ENCODE data around the gene TSPAN11.

The TSPAN11 gene

GRCh38 chr12:31026202-31026601, 99.7 kb downstream of the TSPAN11 start:
- no peak for TF ChIP-seq POLR2AphosphoS5 (IDR thresholded peaks at IDR 0.05; ENCODE audit: low read depth, low read length)
- TF ChIP-seq REST (IDR thresholded peaks at IDR 0.05; ENCODE audit: insufficient read depth in 1 of 2, low read depth in 2 of 2, low read length in 2 of 2) = no peak
- TF ChIP-seq TAF1 (IDR thresholded peaks at IDR 0.05; ENCODE audit: borderline replicate concordance, insufficient read depth, low read length) = no peak
- TF ChIP-seq SIN3A (IDR thresholded peaks at IDR 0.05; ENCODE audit: borderline replicate concordance, insufficient read depth, low read length) = no peak
- TF ChIP-seq FOXP2 (optimal IDR thresholded peaks at IDR 0.05; ENCODE audit: borderline replicate concordance, extremely low read depth, extremely low read length, insufficient read depth) = no peak

DNA sequence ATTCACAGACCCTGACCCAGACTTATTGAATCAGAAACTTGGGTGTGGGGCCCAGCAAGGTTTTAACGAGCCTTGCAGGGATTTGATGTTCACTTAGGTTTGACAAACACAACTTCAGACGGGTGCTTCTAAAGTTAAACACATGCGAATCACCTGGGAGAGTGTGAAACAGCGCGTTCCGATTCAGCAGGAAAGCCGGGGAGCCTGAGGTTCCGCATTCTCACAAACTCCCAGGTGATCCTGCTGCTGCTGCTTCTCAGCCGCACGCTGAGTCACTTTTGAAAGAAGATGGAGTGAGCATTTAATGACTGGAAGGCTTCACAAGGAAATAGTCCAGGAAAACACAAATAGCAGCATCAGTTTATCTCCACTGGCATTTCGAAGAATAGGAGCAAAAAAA, 102.9 kb downstream of the TSPAN11 start:
- TF ChIP-seq TAF1 (IDR thresholded peaks at IDR 0.05; ENCODE audit: borderline replicate concordance, insufficient read depth, low read length) (no peak), FOXP2 (optimal IDR thresholded peaks at IDR 0.05; ENCODE audit: borderline replicate concordance, extremely low read depth, extremely low read length, insufficient read depth) (no peak), REST (IDR thresholded peaks at IDR 0.05; ENCODE audit: insufficient read depth in 1 of 2, low read depth in 2 of 2, low read length in 2 of 2) (no peak), SIN3A (IDR thresholded peaks at IDR 0.05; ENCODE audit: borderline replicate concordance, insufficient read depth, low read length) (no peak), POLR2AphosphoS5 (IDR thresholded peaks at IDR 0.05; ENCODE audit: low read depth, low read length) (no peak)

DNA sequence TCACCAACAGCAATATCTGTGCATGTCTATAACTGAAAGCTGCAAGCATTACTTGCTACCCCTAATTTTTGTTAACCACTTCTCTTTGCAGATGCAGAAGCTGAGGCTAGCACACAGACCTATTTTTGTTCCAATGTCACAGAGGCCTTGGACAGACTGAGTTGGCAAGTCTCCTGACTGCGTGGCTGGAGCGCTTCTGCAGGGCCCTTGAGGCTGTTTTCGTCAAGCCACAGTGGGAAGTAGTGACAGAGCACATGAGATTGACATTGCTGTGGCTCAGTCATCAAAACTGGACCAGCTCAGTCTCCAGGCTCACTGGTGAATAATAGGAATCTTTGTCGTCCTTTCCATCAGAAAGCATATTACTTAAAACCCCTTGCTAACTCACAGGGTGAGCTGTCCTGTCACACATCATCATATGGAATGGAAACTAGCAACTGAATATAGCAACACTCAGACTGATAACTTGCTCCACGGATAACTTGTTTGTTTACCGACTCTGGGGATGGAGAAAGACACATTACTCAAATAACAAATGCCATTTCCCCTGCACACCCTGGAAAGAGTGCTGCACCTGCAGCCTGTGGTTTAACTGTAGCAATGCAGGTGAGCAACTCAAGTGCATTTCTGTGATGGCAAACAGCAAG, 103.5 kb downstream of the TSPAN11 start:
- TF ChIP-seq POLR2AphosphoS5 (IDR thresholded peaks at IDR 0.05; ENCODE audit: low read depth, low read length) (no peak), TAF1 (IDR thresholded peaks at IDR 0.05; ENCODE audit: borderline replicate concordance, insufficient read depth, low read length) (no peak), FOXP2 (optimal IDR thresholded peaks at IDR 0.05; ENCODE audit: borderline replicate concordance, extremely low read depth, extremely low read length, insufficient read depth) (no peak), SIN3A (IDR thresholded peaks at IDR 0.05; ENCODE audit: borderline replicate concordance, insufficient read depth, low read length) (no peak), REST (IDR thresholded peaks at IDR 0.05; ENCODE audit: insufficient read depth in 1 of 2, low read depth in 2 of 2, low read length in 2 of 2) (no peak)

- TF ChIP-seq TAF1 (IDR thresholded peaks at IDR 0.05; ENCODE audit: borderline replicate concordance, insufficient read depth, low read length) (no peak), SIN3A (IDR thresholded peaks at IDR 0.05; ENCODE audit: borderline replicate concordance, insufficient read depth, low read length) (no peak), FOXP2 (optimal IDR thresholded peaks at IDR 0.05; ENCODE audit: borderline replicate concordance, extremely low read depth, extremely low read length, insufficient read depth) (no peak), POLR2AphosphoS5 (IDR thresholded peaks at IDR 0.05; ENCODE audit: low read depth, low read length) (no peak), REST (IDR thresholded peaks at IDR 0.05; ENCODE audit: insufficient read depth in 1 of 2, low read depth in 2 of 2, low read length in 2 of 2) (no peak)
Observed at GRCh38 chr12:31031951-31032335, 105.4 kb downstream of the TSPAN11 start.
